Panc1 (cell line): Measurements from ENCODE around the gene EEF1A2. TPM values are rescaled to one million over a fixed set of nuclear protein-coding genes. Genes with fewer than 3 reads are reported as not detected.

Source experiments
- ATAC-seq: fragments of 200-7000 bp; cut with Tn5 transposase; 2 replicates; pipeline ENCODE4 v1.9.1; 2020; ENCODE audit warnings: mild to moderate bottlenecking, moderate library complexity
- BruUV-seq: library from RNA; stranded (reverse); fragments of 400-500 nt; replicated peaks from 2 replicates; lab custom pipeline; 2021; lab: Mats Ljungman, UMichigan
- CTCF ChIA-PET: fragments of 300-600 bp; sonication (Branson Sonifier 250); formaldehyde crosslinking; loops from one replicate; lab custom pipeline; 2022; ENCODE audit warnings: antibody characterized with exemption; lab: Charles Lee
- POLR2A ChIA-PET: fragments of 300-600 bp; sonication (Branson Sonifier 250); formaldehyde crosslinking; loops from one replicate; lab custom pipeline; 2022; ENCODE audit warnings: antibody characterized with exemption; lab: Charles Lee
- DNase-seq: peaks from one replicate; pipeline ENCODE4 v3.0.0-alpha.2; 2010; ENCODE audit warnings: low read depth, low spot score
- H3K27ac ChIP-seq: 2 replicates; pipeline ENCODE4 v1.5.1; 2011; ENCODE audit warnings: mild to moderate bottlenecking, low read length, inconsistent platforms
- H3K27me3 ChIP-seq: fragments of 200-500 bp; sonication (Bioruptor generic); 2 replicates; pipeline ENCODE4 v1.6.0; 2014; ENCODE audit warnings: low read length, inconsistent platforms; ENCODE audit not compliant: control insufficient read depth, insufficient read depth
- H3K36me3 ChIP-seq: fragments of 200-500 bp; sonication (Bioruptor generic); 2 replicates; pipeline ENCODE4 v1.5.1; 2014; ENCODE audit warnings: inconsistent platforms, mild to moderate bottlenecking, low read length, moderate library complexity; ENCODE audit not compliant: control insufficient read depth, insufficient read depth
- H3K4me1 ChIP-seq: 2 replicates; pipeline ENCODE4 v1.5.1; 2011; ENCODE audit warnings: inconsistent platforms, mild to moderate bottlenecking, low read length, moderate library complexity; ENCODE audit not compliant: control insufficient read depth, insufficient read depth
- H3K4me3 ChIP-seq, 2 experiments: 2 replicates each; pipeline ENCODE4 v1.5.1; 2011 to 2012; ENCODE audit warnings: low read depth in 2 of 2, low read length in 2 of 2, mild to moderate bottlenecking in 2 of 2, inconsistent platforms in 1 of 2, moderate library complexity in 1 of 2
- H3K9me3 ChIP-seq: fragments of 200-500 bp; sonication (Bioruptor generic); 2 replicates; pipeline ENCODE4 v1.5.1; 2014; ENCODE audit warnings: low read depth, mild to moderate bottlenecking, inconsistent platforms, low read length, moderate library complexity; ENCODE audit not compliant: control insufficient read depth, insufficient read depth
- CTCF ChIP-seq: fragments of 450-650 bp; IDR thresholded peaks from 2 replicates; pipeline ENCODE4 v1.5.1; 2017; ENCODE audit warnings: mild to moderate bottlenecking
- POLR2AphosphoS5 ChIP-seq: IDR thresholded peaks from 2 replicates; pipeline ENCODE4 v1.6.1; 2012; ENCODE audit warnings: mild to moderate bottlenecking, low read depth, low read length, moderate library complexity
- REST ChIP-seq, 2 experiments: IDR thresholded peaks; 2 replicates each; pipeline ENCODE4 v1.6.1; 2011 to 2012; ENCODE audit warnings: low read depth in 2 of 2, control low read depth in 1 of 2, low read length in 1 of 2, mild to moderate bottlenecking in 1 of 2, moderate library complexity in 1 of 2; ENCODE audit not compliant: insufficient read depth in 1 of 2
- SIN3A ChIP-seq: IDR thresholded peaks from 2 replicates; pipeline ENCODE4 v1.6.1; 2012; ENCODE audit warnings: low read depth, mild to moderate bottlenecking, low read length, moderate library complexity, borderline replicate concordance; ENCODE audit not compliant: insufficient read depth
- TCF7L2 ChIP-seq: IDR thresholded peaks from 2 replicates; pipeline ENCODE4 v1.6.1; 2011; ENCODE audit warnings: mild to moderate bottlenecking, low read depth, low read length, inconsistent platforms
- in situ Hi-C: cut with HindIII; loops from 2 replicates; pipeline ENCODE4 v1.10.0; 2016; ENCODE audit warnings: low sequenced_read_pairs, low pct_unique_long_range_greater_than_20kb
- intact Hi-C: fragments of 100-400 bp; cut with micrococcal nuclease; formaldehyde crosslinking; loops from one replicate; pipeline ENCODE4 v1.10.0; 2022; ENCODE audit not compliant: unreplicated experiment
- total RNA-seq: library from RNA; stranded (reverse); gene quantifications from one replicate; pipeline ENCODE4 v1.2.1, GENCODE V29; 2021; ENCODE audit not compliant: unreplicated experiment

The EEF1A2 gene
- total RNA-seq, 1 experiment from 2014 or later: 178 TPM

GRCh38 chr20:63530788-63531160 is 31.9 kb upstream of the EEF1A2 start:
- TF ChIP-seq TCF7L2: no peak
- TF ChIP-seq REST (IDR thresholded peaks at IDR 0.05; ENCODE audit: insufficient read depth in 1 of 2, low read depth in 2 of 2, low read length in 1 of 2): no peak
- no peak for TF ChIP-seq POLR2AphosphoS5
- TF ChIP-seq SIN3A: no peak
- no peak for TF ChIP-seq CTCF
- POLR2A ChIA-PET: interaction anchor here (0.7 kb wide), 1 partner anchor 298 kb away, joined by 4 read pairs; no protein-coding TSS in a partner anchor

GRCh38 chr20:63529861-63530787 is 31.2 kb upstream of the EEF1A2 start:
- H3K27me3 ChIP-seq: no peaks in the 10 kb centered on the region
- DNase-seq: no peak
- ChIA-PET POLR2A (no interaction called here), CTCF (no interaction called here)
- TF ChIP-seq TCF7L2 (no peak), REST (IDR thresholded peaks at IDR 0.05; ENCODE audit: insufficient read depth in 1 of 2, low read depth in 2 of 2, low read length in 1 of 2) (no peak), SIN3A (no peak), POLR2AphosphoS5 (no peak), CTCF (no peak)
- H3K4me1 ChIP-seq: no peaks in the 10 kb centered on the region
- no TSS peak for BruUV-seq
- H3K27ac ChIP-seq: no peak overlapping the region
- H3K36me3 ChIP-seq: no peaks in the 10 kb centered on the region
- ATAC-seq: peak; percentile 24
- in situ Hi-C loops: loop anchor here (10.0 kb wide), 1 partner anchor 65 kb away; no protein-coding TSS in a partner anchor
- intact Hi-C loops: no loop called here
- no peaks in the 10 kb centered on the region for H3K9me3 ChIP-seq
- H3K4me3 ChIP-seq: no peak overlapping the region

More at GRCh38 chr20:63530788-63531160, 31.9 kb upstream of the EEF1A2 start:
- Histone ChIP-seq H3K4me3 (no peak overlapping the region), H3K9me3 (no peaks in the 10 kb centered on the region), H3K36me3 (no peaks in the 10 kb centered on the region), H3K4me1 (peaks cover 3% of the 10 kb centered on the region; the same call in 1 of the 2 replicates), H3K27me3 (no peaks in the 10 kb centered on the region), H3K27ac (no peak overlapping the region)
- BruUV-seq: no TSS peak
- CTCF ChIA-PET: no interaction called here
- intact Hi-C loops: no loop called here
- DNase-seq (no peak), ATAC-seq (no peak)
- in situ Hi-C loops: loop anchor here (10.0 kb wide), 1 partner anchor 64 kb away; no protein-coding TSS in a partner anchor
